Adipose tissue (tissue), 3 donors: Measurements from ENCODE around the gene RGS7. TPM values are rescaled to one million over a fixed set of nuclear protein-coding genes. Genes with fewer than 3 reads are reported as not detected.
"Not testable (repeated sequence)": the region's sequence is repeated elsewhere in the genome, so short reads cannot be mapped to it uniquely, and the experiment has no call there.

Experiments
- H3K27ac ChIP-seq: one replicate; pipeline ENCODE4 v1.5.1; 2013; ENCODE audit warnings: low read depth, low read length
- WGBS, 3 donors: extraction: QIAGEN DNeasy Blood & Tissue Kit; methylation state at CpG; one replicate each; pipeline ENCODE4 v1.1.7; 2013; 5-methylcytosine and 5-hydroxymethylcytosine counted together
- polyA plus RNA-seq, 3 donors: library from polyadenylated mRNA; stranded (reverse); fragments of 200-250 nt; gene quantifications; one replicate each; pipeline ENCODE4 v1.2.3, GENCODE V29; 2013
- donor health status: healthy with polysubstance abuse.
- donor health status: Bipolar disorder and iron deficiency.
- donor health status: healthy.

The RGS7 gene
- polyA plus RNA-seq, 3 donors, result 0.13 to 0.28 TPM; not detected in 1

DNA sequence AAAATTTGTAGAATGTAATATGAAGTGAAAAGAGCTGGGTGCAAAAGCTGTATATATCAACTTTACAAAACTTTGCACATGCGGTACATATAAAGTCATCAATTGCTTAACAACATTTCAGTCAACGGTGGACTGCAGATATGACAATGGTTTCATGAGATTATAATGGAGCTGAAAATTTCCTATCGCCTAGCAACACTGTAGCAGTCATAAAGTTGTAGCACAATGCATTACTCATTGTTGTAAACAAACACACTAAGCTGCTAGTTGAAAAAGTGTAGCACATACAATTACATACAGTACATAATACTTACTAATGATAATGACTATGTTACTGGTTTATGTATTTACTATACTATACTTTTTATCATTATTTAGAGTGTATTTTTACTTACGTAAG lies 64.0 kb downstream of the RGS7 start:
- H3K27ac ChIP-seq, result no peak overlapping the region
- 82 to 90% (median 86%) methylated on average over 4 of the region's 4 CpGs for WGBS, 3 donors

DNA sequence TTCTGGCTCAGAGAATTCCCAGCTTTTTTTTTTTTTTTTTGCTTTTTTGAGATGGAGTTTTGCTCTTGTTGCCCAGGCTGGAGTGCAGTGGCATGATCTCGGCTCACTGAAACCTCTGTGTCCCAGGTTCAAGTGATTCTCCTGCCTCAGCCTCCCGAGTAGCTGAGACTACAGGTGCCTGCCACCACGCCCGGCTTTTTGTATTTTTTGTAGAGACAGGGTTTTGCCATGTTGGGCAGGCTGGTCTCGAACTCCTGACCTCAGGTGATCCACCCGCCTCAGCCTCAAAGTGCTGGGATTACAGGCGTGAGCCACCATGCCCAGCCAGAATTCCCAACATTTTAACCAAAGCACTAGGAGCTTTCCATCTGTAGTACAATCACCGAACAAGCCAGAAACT lies 65.5 kb downstream of the RGS7 start:
- WGBS, 3 donors, result 86 to 90% (median 86%) methylated on average over 8 of the region's 8 CpGs
- not testable (repeated sequence) for H3K27ac ChIP-seq

DNA sequence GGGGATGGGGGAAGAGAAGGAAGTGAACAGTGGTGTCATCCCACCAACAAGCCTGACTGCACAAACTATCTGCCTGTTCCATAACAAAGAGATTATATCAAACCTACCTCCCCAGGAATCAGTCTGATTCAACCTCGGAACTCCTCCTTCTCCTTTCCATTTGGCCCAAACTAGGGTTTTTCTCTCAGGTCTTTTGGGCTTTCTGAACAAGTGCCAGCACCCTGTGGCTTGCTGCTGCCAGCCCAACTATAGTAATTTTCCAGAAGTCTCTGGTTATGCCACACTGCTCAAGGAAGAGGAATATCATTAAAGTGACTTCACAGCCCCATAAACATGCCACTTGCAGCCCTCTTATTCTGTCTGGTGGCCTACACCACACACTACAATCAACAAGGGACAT lies 70.5 kb downstream of the RGS7 start:
- H3K27ac ChIP-seq, result no peak overlapping the region
- 75 to 95% (median 76%) methylated on average over 1 of the region's 1 CpG for WGBS, 3 donors

DNA sequence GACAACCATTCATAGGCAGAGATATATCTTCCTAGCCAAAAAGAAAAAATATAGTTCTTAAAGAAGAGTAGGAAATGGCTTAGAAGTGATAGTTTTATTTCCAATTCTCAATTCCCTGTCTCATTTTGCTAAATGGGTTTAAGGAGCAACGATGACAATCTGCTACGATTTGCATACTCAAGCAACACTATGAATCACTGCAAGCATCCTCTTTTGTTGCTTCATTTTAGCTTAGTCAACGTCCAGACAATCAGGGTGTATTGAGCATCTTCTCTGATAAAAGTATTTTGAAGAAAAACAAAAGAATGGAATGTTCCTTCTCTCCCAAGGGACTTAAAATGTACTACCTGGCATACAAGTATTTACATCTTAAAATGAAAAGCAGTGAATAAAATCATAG lies 80.6 kb downstream of the RGS7 start:
- WGBS, 3 donors, result 66 to 73% (median 69%) methylated on average over 3 of the region's 3 CpGs
- H3K27ac ChIP-seq, result no peak overlapping the region

DNA sequence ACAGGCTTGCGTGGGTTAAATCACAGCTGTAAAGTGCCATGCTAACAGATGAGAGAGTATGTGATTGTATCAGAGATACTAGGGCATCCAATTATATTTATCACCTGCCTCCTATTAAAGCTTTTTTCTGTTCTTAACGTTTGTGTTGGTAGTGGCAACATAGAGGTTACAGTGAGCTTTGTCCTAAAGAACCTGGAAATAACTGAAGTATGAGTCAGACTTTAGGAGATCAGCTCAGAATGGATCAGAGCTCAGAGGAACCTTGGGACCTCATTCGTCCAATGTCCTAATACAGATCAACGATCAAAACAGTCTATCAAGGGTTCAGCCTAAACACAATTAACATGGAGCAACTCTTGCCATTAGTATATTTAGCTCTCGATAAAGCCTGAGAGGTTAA lies 81.0 kb downstream of the RGS7 start:
- 70 to 88% (median 84%) methylated on average over 5 of the region's 5 CpGs for WGBS, 3 donors
- H3K27ac ChIP-seq, result no peak overlapping the region

DNA sequence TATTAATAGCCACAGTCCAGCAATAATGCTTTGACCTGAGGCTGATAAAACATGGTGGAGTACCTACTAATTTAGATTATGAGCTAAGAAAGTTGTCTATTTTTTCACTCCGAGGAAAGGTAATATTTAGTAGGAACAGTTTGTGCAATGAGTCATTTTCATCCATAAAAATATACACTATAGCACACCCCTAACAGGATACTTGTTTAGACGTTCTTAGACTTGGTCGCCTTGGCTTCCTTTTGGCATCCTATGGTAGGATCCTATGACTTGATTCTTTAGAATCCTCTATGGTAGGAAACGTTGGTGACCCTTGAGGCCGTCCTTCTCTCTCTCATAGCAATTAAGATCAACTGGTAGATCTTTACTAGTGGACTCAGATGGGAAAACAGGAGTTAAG lies 81.8 kb downstream of the RGS7 start:
- no peak overlapping the region for H3K27ac ChIP-seq
- WGBS, 3 donors, result 70 to 80% (median 76%) methylated on average over 5 of the region's 5 CpGs

DNA sequence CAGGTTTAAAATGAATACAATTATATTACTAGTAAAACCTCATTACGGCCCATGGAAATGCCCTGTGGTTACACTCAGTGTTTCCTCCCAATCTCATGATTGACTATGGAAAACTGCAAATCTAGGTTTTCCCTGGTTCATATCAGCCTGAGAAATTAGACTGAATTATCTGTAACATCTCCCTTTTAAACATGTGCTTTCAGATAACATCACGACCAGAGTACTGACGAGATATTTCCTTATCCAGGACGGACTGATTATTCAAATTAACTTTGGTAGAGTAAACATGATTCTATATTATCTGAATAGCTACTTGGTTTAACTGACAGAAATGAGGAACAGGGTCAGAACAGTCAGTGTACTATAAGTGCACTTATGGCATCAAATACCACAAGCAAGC lies 82.3 kb downstream of the RGS7 start:
- WGBS, 3 donors, result 45 to 73% (median 68%) methylated on average over 4 of the region's 4 CpGs
- H3K27ac ChIP-seq, result no peak overlapping the region

DNA sequence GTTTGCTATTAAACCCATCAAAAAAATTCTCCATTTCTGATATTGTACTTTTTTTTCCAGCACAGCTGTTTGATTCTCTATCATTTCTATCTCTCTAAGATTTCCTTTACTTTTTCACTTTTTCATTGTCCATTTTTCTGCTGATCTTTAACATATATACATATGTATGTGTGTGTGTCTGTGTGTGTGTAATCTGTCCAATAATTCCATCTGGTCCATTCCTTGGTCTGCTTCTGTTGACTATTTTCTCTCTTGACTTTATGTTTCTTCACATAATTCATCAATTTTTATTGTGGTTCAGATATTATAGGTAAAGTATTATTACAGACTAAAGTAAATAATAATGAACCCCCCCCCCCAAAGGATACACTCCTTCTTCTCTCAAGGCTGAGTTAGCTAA lies 84.2 kb downstream of the RGS7 start:
- no peak overlapping the region for H3K27ac ChIP-seq

DNA sequence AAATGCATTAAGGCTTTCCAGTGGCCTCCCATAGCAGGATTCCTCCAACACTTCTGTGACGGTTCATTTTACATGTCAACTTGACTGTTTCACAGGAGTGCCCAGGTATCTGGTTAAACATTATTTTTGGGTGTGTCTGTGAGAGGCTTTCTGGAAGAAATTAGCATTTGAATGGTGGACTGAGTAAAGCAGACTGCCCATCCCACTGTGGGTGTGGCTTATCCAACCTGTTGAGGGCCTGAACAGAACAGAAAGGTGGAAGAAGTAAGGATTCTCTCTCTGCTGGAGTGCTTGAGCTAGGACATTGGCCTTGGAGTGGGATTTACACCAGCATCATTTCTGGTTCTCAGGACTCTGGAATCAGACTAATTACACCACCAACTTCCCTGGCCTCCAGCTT lies 85.6 kb downstream of the RGS7 start:
- WGBS, 3 donors, result 78 to 97% (median 90%) methylated on average over 1 of the region's 1 CpG
- no peak overlapping the region for H3K27ac ChIP-seq

DNA sequence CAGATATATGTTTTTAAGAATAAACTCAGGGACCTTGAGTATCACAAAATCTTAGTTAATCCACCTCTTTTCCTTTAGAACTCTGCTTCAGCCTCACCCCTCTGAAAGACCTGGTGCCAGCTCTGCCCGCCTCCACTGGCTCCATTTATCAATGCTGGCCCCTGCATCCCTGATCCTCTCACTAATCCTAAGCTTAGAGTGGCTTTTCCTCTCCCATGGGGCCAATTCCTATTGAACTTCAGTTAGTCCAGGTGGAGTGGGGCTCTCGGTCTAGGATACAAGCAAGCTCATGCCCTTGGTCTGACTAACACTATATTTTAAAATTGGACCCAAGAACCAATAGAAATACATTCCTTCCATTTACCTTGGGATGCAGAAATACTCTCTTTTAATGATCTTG lies 87.0 kb downstream of the RGS7 start:
- WGBS, 3 donors, result 58 to 79% (median 77%) methylated on average over 2 of the region's 2 CpGs
- H3K27ac ChIP-seq, result no peak overlapping the region

DNA sequence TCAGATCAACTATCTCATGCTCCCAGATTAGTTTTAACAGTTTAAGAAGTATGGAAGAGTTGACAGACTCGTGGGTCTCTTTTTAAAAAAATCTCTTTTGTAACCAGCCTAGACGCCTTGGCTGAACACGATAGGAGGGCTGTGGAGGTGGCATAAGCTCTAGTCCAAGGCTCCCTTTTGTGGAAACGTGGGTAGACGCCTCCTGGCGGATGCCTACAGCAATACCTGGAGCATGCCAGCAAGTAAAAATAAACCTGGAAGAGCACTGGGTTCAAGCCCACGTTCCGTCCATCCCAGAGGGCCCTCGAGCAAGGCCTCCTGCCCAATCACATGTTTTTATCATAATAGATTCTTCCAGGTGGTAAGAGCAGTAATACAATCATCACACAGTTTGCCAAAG lies 87.9 kb downstream of the RGS7 start:
- 55 to 64% (median 59%) methylated on average over 9 of the region's 9 CpGs for WGBS, 3 donors
- H3K27ac ChIP-seq, result no peak overlapping the region

DNA sequence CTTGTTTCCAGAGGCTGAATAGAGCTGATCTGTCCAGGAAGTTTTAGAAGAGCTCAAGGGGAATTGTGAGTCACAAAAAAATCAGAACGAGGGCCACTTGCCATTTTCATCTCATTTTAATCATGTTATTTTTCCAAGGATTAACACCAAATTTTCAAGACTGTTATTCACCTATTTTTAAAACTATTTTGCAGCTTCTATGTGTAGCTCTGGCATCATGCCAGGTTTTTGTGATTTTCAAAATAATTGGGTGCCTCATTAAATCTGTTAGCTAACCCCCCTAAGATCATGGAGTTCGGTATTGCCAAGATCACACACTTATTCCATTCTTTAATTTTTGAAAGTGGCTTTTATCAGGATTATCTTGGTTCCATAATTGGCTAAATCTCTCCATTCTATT lies 90.9 kb downstream of the RGS7 start:
- no peak overlapping the region for H3K27ac ChIP-seq
- WGBS, 3 donors, result 71 to 78% (median 77%) methylated on average over 2 of the region's 2 CpGs

DNA sequence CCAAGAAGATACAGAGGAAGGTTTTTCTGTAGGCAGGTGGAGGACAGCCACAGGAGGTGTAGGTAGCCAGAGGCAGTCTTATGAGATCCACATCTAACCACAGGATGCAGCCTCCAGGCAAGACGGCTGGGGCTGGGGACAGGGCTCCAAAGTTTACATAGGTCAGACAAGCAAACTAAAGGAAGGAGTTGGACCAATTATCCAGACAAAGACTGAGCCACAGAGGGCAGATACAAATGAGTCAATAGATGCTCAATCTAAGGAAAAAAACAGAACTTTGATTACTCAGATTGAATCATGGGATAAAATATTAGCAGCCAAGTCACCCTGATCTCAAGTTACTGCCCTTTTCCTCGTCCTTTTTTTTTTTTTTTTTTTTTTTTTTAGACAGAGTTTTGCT lies 91.6 kb downstream of the RGS7 start:
- 52 to 62% (median 58%) methylated on average over 2 of the region's 2 CpGs for WGBS, 3 donors
- no peak overlapping the region for H3K27ac ChIP-seq

DNA sequence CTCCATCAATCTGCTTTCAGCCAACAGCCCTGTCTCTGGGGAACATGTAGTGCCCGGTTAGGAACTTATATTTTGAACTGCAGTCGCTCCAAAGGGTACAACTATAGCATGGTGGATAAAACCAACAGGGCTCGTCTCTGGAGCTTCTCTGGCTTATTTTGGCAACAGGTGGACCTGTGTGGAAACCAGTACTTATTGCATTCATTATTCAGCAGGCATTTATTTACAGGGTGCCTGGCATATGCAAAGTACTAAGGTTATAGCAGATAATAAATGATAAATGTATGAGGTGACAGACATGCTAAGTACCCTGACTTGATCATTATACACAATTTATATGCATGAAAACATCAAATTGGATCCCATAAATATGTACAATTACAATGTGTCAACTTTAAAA lies 93.7 kb downstream of the RGS7 start:
- no peak overlapping the region for H3K27ac ChIP-seq
- WGBS, 3 donors, result 54 to 84% (median 72%) methylated on average over 3 of the region's 3 CpGs

DNA sequence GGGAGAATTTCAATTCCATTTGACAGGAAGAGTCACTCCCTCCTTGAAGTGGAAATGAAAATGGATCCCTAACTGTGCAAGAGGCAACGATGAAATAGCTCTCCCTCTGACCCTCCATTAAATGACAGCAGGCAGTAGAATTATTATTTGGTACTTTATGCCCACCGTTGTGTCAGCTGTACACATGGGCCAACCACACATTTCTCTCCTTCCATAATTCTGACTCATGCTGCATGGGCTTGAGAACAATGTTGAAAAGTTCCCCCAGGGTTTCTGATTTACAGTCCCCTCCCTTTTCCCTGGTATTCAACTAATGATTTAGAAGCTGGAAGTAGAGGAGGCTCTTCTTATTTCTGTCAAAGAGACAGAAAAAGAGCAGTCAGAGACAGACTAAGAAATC lies 103.5 kb downstream of the RGS7 start:
- WGBS, 3 donors, result 73 to 87% (median 76%) methylated on average over 2 of the region's 2 CpGs
- no peak overlapping the region for H3K27ac ChIP-seq

DNA sequence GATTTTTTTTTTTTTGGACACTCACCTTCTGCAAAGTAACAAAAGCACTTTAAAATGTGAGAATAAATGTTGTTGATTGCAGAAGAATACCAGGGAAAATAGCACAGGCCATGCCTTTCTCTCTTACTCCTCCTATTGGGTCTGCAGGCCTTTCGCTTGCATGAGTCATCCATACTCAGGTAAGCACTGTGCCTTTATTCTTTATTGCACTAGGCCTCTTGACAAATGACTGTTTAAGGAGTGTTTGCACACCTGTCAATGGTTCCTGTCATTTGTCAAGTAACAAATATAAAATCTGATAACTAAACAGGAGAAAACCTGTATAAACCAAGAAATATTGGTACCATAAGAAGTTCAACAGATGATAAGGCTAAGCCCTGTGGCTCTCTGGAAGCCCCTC lies 106.5 kb downstream of the RGS7 start:
- WGBS, 3 donors, result 80 to 92% (median 85%) methylated on average over 1 of the region's 1 CpG
- no peak overlapping the region for H3K27ac ChIP-seq

DNA sequence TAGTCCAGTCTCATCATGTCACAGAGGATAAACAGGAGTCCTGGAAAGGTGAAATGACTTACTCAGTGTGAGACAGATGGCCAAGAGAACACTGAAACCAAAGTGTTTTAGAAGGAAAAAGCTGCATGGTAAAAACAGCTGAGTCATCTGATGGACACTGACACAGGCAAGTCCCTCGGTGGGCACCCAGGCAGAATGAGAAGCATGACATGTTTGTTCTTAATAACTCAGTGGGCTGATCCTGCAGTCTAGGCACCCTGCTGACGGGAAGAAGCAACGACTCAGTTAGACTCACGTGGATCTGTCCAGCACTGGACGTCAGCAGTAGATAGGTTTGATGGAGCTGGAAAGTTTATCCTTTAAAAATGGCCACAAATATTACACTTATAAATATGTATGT lies 116.9 kb downstream of the RGS7 start:
- no peak overlapping the region for H3K27ac ChIP-seq
- 49 to 62% (median 59%) methylated on average over 5 of the region's 5 CpGs for WGBS, 3 donors

DNA sequence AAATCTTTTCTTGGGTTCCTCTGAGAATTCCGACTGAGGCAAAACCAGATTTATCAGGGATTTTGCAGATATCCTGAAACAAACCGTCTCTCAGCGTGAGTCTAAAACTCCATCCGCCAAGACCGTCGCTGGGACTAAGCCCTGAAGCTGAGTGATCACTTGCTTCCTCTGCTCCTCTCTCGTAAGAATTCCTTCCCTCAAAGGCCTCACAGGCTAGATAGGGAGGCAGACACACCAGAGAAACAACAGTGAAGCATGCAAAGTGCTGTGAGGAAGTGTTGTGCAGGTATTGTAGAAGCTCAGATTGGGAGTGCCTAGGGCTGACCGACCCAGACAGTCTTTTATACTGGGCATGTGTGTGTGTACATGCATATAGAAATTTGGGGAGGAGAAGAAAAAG lies 119.1 kb downstream of the RGS7 start:
- WGBS, 3 donors, result 56 to 67% (median 59%) methylated on average over 8 of the region's 8 CpGs
- H3K27ac ChIP-seq, result no peak overlapping the region

DNA sequence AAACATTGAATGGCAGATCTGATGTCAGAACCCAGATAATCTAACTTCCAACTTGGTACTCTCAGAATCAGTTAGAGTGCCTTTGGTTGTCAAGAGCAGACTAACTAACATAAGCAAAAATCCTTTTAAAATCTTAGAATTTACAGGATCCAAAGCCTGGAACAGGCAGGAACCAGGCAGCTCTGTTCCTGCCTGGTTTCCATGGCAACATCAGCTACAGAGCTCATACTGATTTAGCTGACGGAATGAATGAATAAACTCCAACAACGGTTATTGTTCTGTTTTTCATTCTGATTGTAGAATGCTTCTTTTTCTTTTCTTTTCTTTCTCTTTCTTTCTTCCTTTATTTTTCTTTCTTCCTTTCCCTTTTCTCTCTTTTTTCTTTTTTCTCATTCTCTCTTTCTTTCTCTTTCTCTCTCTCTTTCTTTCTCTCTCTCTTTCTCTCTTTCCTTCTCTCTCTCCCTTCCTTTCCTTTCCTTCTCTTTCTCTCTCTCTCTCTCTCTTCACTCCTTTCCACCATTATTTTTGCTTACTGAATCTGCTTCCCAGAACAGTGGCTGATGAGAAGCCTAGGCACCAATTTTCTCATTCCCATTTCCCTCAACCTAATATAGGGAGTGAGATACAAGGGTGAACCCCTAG lies 121.6 kb downstream of the RGS7 start:
- no peak overlapping the region for H3K27ac ChIP-seq
- WGBS, 3 donors, result 40 to 46% (median 43%) methylated on average over 2 of the region's 2 CpGs

DNA sequence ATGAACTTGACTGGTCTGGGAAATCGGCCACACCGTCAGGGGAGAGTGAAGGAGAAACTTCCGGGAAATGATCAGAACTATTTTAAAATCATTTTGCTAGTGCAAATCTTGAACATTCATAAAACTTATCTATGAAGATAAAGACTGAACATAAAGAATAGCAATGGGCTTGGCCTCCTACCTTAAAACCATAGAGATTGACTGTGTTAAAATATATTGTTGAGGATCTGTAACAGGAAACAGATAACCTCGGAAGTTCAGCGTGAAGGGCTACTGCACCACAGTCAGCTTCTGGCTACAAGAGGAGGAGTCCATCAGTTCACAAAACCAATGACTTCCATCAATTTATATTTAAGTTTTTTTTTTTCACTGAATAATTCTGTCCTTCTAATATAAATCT lies 127.3 kb downstream of the RGS7 start:
- H3K27ac ChIP-seq, result no peak overlapping the region
- WGBS, 3 donors, result 34 to 64% (median 47%) methylated on average over 5 of the region's 5 CpGs

DNA sequence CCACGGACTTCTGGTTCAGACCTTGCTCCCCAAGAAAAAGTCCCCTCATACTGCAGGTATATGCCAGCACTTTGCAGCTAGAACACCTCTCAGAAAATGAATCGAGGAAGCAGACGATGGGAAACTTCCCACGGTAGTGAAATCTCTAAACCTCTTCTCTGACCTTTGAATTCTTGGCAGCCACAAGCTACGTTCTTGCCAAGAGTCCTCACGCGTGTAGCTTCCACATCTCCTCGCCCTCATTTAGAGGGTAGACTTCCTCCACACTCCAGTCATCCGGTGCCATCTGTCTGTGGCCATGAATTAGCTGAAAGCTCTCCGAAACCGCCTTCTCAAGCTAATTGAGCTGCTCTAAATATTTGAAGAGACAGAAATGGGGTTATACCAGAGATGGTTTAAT lies 127.8 kb downstream of the RGS7 start:
- WGBS, 3 donors, result 21 to 46% (median 41%) methylated on average over 11 of the region's 11 CpGs
- no peak overlapping the region for H3K27ac ChIP-seq
